Measurements from ENCODE around the gene KIF26B.

Gene KIF26B

GRCh38 chr1:245463392-245464165 is 308.8 kb downstream of the KIF26B start:
- in situ Hi-C loops (cut with MboI; ENCODE audit: low sequenced_read_pairs, unreplicated experiment): no loop called here
- DNase-seq (ENCODE audit: low spot score): no peak
- TF ChIP-seq CTCF (IDR thresholded peaks at IDR 0.05; ENCODE audit: borderline replicate concordance, control extremely low read depth, extremely low read depth, insufficient read depth, missing control alignments): no peak

GRCh38 chr1:245464290-245464689 is 309.5 kb downstream of the KIF26B start:
- DNase-seq (ENCODE audit: low spot score): no peak
- no peak for TF ChIP-seq CTCF (IDR thresholded peaks at IDR 0.05; ENCODE audit: borderline replicate concordance, control extremely low read depth, extremely low read depth, insufficient read depth, missing control alignments)
- in situ Hi-C loops (cut with MboI; ENCODE audit: low sequenced_read_pairs, unreplicated experiment): no loop called here

GRCh38 chr1:245465666-245466065 is 310.9 kb downstream of the KIF26B start:
- no peak for DNase-seq (ENCODE audit: low spot score)
- TF ChIP-seq CTCF (IDR thresholded peaks at IDR 0.05; ENCODE audit: borderline replicate concordance, control extremely low read depth, extremely low read depth, insufficient read depth, missing control alignments): no peak
- in situ Hi-C loops (cut with MboI; ENCODE audit: low sequenced_read_pairs, unreplicated experiment): no loop called here

GRCh38 chr1:245466261-245466660 is 311.5 kb downstream of the KIF26B start:
- DNase-seq (ENCODE audit: low spot score): no peak
- no peak for TF ChIP-seq CTCF (IDR thresholded peaks at IDR 0.05; ENCODE audit: borderline replicate concordance, control extremely low read depth, extremely low read depth, insufficient read depth, missing control alignments)
- in situ Hi-C loops (cut with MboI; ENCODE audit: low sequenced_read_pairs, unreplicated experiment): no loop called here

GRCh38 chr1:245467804-245468203 is 313.0 kb downstream of the KIF26B start:
- no peak for DNase-seq (ENCODE audit: low spot score)
- in situ Hi-C loops (cut with MboI; ENCODE audit: low sequenced_read_pairs, unreplicated experiment): no loop called here
- TF ChIP-seq CTCF (IDR thresholded peaks at IDR 0.05; ENCODE audit: borderline replicate concordance, control extremely low read depth, extremely low read depth, insufficient read depth, missing control alignments): no peak

GRCh38 chr1:245469006-245469405 is 314.2 kb downstream of the KIF26B start:
- in situ Hi-C loops (cut with MboI; ENCODE audit: low sequenced_read_pairs, unreplicated experiment): no loop called here
- TF ChIP-seq CTCF (IDR thresholded peaks at IDR 0.05; ENCODE audit: borderline replicate concordance, control extremely low read depth, extremely low read depth, insufficient read depth, missing control alignments): no peak

More at GRCh38 chr1:245469006-245469405, 314.2 kb downstream of the KIF26B start:
- DNase-seq (ENCODE audit: low spot score): no peak

All from GM13976 (cell line).